Testis (tissue), 2 donors: ENCODE results near the gene MCC.

ENCODE experiments used
- CTCF ChIP-seq, 3 experiments: fragments of 450-650 bp in 2 of 3; fragments of 200-600 bp in 1 of 3; sonication (generic) in 1 of 3; IDR thresholded peaks; one replicate each; pipeline ENCODE4 v1.5.1; 2016 to 2019; ENCODE audit warnings: antibody characterized with exemption in 3 of 3, mild to moderate bottlenecking in 2 of 3, moderate library complexity in 1 of 3
- POLR2A ChIP-seq: fragments of 450-650 bp; IDR thresholded peaks from one replicate; pipeline ENCODE4 v1.6.1; 2017; ENCODE audit warnings: antibody characterized with exemption, mild to moderate bottlenecking, moderate library complexity

GRCh38 chr5:113197456-113198200, 290.6 kb downstream of the MCC start:
- no peak for TF ChIP-seq CTCF (IDR thresholded peaks at IDR 0.05)
- TF ChIP-seq POLR2A: no peak
